Endothelial cell of umbilical vein (primary cell): ENCODE results near the gene RGS7.

Source experiments
- CTCF ChIP-seq, 2 donors: IDR thresholded peaks; 1 replicate in 1 of 2; 2 replicates in 1 of 2; pipeline ENCODE4 v1.5.1; 2011; ENCODE audit warnings: low read length in 2 of 2, mild to moderate bottlenecking in 2 of 2, moderate library complexity in 2 of 2, control low read depth in 1 of 2, inconsistent platforms in 1 of 2, low read depth in 1 of 2; ENCODE audit not compliant: insufficient read depth in 1 of 2; ENCODE audit errors: extremely low read depth in 1 of 2
- EZH2 ChIP-seq: IDR thresholded peaks from 2 replicates; pipeline ENCODE4 v1.6.1; 2012; ENCODE audit warnings: borderline replicate concordance, low read depth, mild to moderate bottlenecking, moderate library complexity, low read length, inconsistent platforms; ENCODE audit not compliant: severe bottlenecking

DNA sequence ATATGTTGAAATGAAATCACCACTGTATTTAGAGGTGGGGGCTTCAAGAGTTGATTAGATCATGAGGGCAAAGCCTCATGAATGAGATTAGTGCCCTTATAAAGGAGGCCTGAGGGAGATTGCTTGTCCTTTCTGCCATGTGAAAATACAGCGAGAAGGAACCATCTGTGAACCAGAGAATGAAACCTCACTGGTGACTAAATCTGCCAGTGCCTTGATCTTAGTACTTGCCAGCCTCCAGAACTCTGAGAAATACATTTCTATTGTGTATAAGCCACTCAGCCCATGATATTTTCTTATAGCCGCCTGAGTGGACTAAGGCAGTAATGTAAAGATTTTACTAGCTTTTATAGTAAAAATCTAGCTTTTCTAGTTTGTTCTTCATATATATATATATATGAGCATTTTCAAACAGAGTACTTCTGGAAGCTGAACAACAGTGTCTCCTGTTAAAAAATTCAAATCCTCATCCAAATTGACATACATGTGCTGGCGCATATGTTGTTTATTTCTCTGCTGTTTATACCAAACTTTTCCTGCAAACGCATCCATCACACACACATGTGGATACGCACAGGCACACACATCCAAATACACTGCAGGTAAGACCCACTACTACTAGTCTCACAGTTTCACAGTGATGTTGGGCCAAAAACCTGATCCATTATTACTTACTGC, 213.1 kb downstream of the RGS7 start:
- no peak for TF ChIP-seq EZH2
- no peak for TF ChIP-seq CTCF (IDR thresholded peaks at IDR 0.05; ENCODE audit: extremely low read depth in 1 of 2, insufficient read depth in 1 of 2, low read depth in 1 of 2, low read length in 2 of 2)
